Muscle layer of colon (tissue), 2 donors: Measurements from ENCODE around the gene SEZ6.

ENCODE experiments used
- H3K27ac ChIP-seq: one replicate; pipeline ENCODE4 v1.7.0; 2013; ENCODE audit warnings: low read depth, mild to moderate bottlenecking, low read length, moderate library complexity
- H3K27me3 ChIP-seq, 2 donors: one replicate each; pipeline ENCODE4 v1.7.0; 2013; ENCODE audit warnings: low read length in 2 of 2, mild to moderate bottlenecking in 2 of 2; ENCODE audit not compliant: insufficient read depth in 2 of 2, control insufficient read depth in 1 of 2
- H3K36me3 ChIP-seq: one replicate; pipeline ENCODE4 v1.7.0; 2013; ENCODE audit warnings: mild to moderate bottlenecking, low read length; ENCODE audit not compliant: insufficient read depth
- H3K4me1 ChIP-seq: one replicate; pipeline ENCODE4 v1.7.0; 2013; ENCODE audit warnings: mild to moderate bottlenecking, low read length; ENCODE audit not compliant: insufficient read depth
- H3K4me3 ChIP-seq, 2 donors: one replicate each; pipeline ENCODE4 v1.7.0; 2013; ENCODE audit warnings: low read length in 2 of 2, low read depth in 1 of 2, mild to moderate bottlenecking in 1 of 2, moderate library complexity in 1 of 2
- H3K9ac ChIP-seq: one replicate; pipeline ENCODE4 v1.7.0; 2013; ENCODE audit warnings: low read length
- H3K9me3 ChIP-seq: one replicate; pipeline ENCODE4 v1.7.0; 2013; ENCODE audit warnings: mild to moderate bottlenecking, low read length
- donor health status: abdominal sarcoma.
- donor health status: Adenocarcinoma of cecum.

The SEZ6 gene

GRCh38 chr17:29012535-29012934 is 6.7 kb upstream of the SEZ6 start:
- Histone ChIP-seq H3K4me3 (no peak overlapping the region), H3K9ac (no peak overlapping the region), H3K27ac (no peak overlapping the region), H3K36me3 (no peaks in the 10 kb centered on the region), H3K4me1 (no peaks in the 10 kb centered on the region), H3K27me3 (no peaks in the 10 kb centered on the region), H3K9me3 (no peaks in the 10 kb centered on the region)

- no peak overlapping the region for H3K9ac ChIP-seq
- no peaks in the 10 kb centered on the region for H3K4me1 ChIP-seq
- H3K27ac ChIP-seq: no peak overlapping the region
- no peaks in the 10 kb centered on the region for H3K36me3 ChIP-seq
- no peaks in the 10 kb centered on the region for H3K9me3 ChIP-seq
- peaks cover 4 to 15% of the 10 kb centered on the region in 2 donors for H3K27me3 ChIP-seq
- no peak overlapping the region for H3K4me3 ChIP-seq
These were observed 4.8 kb upstream of the SEZ6 start for GRCh38 chr17:29010586-29010985.

- no peaks in the 10 kb centered on the region for H3K9me3 ChIP-seq
- no peaks in the 10 kb centered on the region for H3K36me3 ChIP-seq
- H3K9ac ChIP-seq: no peak overlapping the region
- no peak overlapping the region for H3K4me3 ChIP-seq
- no peaks in the 10 kb centered on the region for H3K4me1 ChIP-seq
- peaks cover 4 to 18% of the 10 kb centered on the region in 2 donors for H3K27me3 ChIP-seq
- no peak overlapping the region for H3K27ac ChIP-seq
These were observed 4.3 kb upstream of the SEZ6 start for GRCh38 chr17:29010129-29010528.

- Histone ChIP-seq H3K4me1 (no peaks in the 10 kb centered on the region), H3K4me3 (no peak overlapping the region), H3K27me3 (peaks cover 18 to 33% of the 10 kb centered on the region in 2 donors)
These were observed 2.8 kb upstream of the SEZ6 start for GRCh38 chr17:29008591-29008990.

GRCh38 chr17:29007860-29008455 is 2.1 kb upstream of the SEZ6 start:
- Histone ChIP-seq H3K27me3 (peaks cover 18 to 40% of the 10 kb centered on the region in 2 donors), H3K27ac (no peak overlapping the region), H3K9ac (no peak overlapping the region), H3K4me3 (no peak overlapping the region), H3K4me1 (no peaks in the 10 kb centered on the region), H3K9me3 (no peaks in the 10 kb centered on the region), H3K36me3 (no peaks in the 10 kb centered on the region)

More at GRCh38 chr17:29008591-29008990, 2.8 kb upstream of the SEZ6 start:
- Histone ChIP-seq H3K36me3 (no peaks in the 10 kb centered on the region), H3K9ac (no peak overlapping the region), H3K27ac (no peak overlapping the region), H3K9me3 (no peaks in the 10 kb centered on the region)

- Histone ChIP-seq H3K9ac (no peak overlapping the region), H3K27me3 (peaks cover 18 to 41% of the 10 kb centered on the region in 2 donors), H3K27ac (no peak overlapping the region), H3K9me3 (no peaks in the 10 kb centered on the region), H3K4me1 (no peaks in the 10 kb centered on the region), H3K4me3 (no peak overlapping the region), H3K36me3 (no peaks in the 10 kb centered on the region)
These were observed 1.6 kb upstream of the SEZ6 start for GRCh38 chr17:29007456-29007855.

- Histone ChIP-seq H3K9ac (no peak overlapping the region), H3K4me1 (no peaks in the 10 kb centered on the region), H3K4me3 (no peak overlapping the region), H3K27ac (no peak overlapping the region), H3K36me3 (no peaks in the 10 kb centered on the region), H3K9me3 (no peaks in the 10 kb centered on the region), H3K27me3 (peaks cover 18 to 46% of the 10 kb centered on the region in 2 donors)
These were observed 1.6 kb downstream of the SEZ6 start for GRCh38 chr17:29004081-29004692.

- Histone ChIP-seq H3K4me3 (no peak overlapping the region), H3K27me3 (peaks cover 18 to 46% of the 10 kb centered on the region in 2 donors), H3K27ac (no peak overlapping the region), H3K9me3 (no peaks in the 10 kb centered on the region), H3K9ac (no peak overlapping the region), H3K36me3 (no peaks in the 10 kb centered on the region), H3K4me1 (no peaks in the 10 kb centered on the region)
These were observed 2.5 kb downstream of the SEZ6 start for GRCh38 chr17:29003289-29003688.

GRCh38 chr17:29002811-29003210 is 3.0 kb downstream of the SEZ6 start:
- Histone ChIP-seq H3K36me3 (no peaks in the 10 kb centered on the region), H3K27me3 (peaks cover 18 to 46% of the 10 kb centered on the region in 2 donors), H3K4me1 (no peaks in the 10 kb centered on the region), H3K27ac (no peak overlapping the region), H3K4me3 (no peak overlapping the region), H3K9me3 (no peaks in the 10 kb centered on the region), H3K9ac (no peak overlapping the region)

GRCh38 chr17:29000973-29001372 is 4.9 kb downstream of the SEZ6 start:
- H3K4me1 ChIP-seq: no peaks in the 10 kb centered on the region
- H3K27ac ChIP-seq: no peak overlapping the region
- H3K36me3 ChIP-seq: no peaks in the 10 kb centered on the region
- H3K9ac ChIP-seq: no peak overlapping the region
- H3K4me3 ChIP-seq: no peak overlapping the region
- H3K27me3 ChIP-seq: peaks cover 14 to 32% of the 10 kb centered on the region in 2 donors
- no peaks in the 10 kb centered on the region for H3K9me3 ChIP-seq

GRCh38 chr17:28999206-28999605 is 6.6 kb downstream of the SEZ6 start:
- H3K4me3 ChIP-seq: no peak overlapping the region
- no peaks in the 10 kb centered on the region for H3K36me3 ChIP-seq
- H3K9me3 ChIP-seq: no peaks in the 10 kb centered on the region
- H3K27me3 ChIP-seq: peaks cover 6 to 19% of the 10 kb centered on the region in 2 donors
- H3K27ac ChIP-seq: no peak overlapping the region
- no peak overlapping the region for H3K9ac ChIP-seq
- H3K4me1 ChIP-seq: no peaks in the 10 kb centered on the region

GRCh38 chr17:28997806-28998205 is 8.0 kb downstream of the SEZ6 start:
- Histone ChIP-seq H3K4me3 (no peak overlapping the region), H3K4me1 (no peaks in the 10 kb centered on the region), H3K36me3 (no peaks in the 10 kb centered on the region), H3K9ac (no peak overlapping the region), H3K27ac (no peak overlapping the region), H3K9me3 (no peaks in the 10 kb centered on the region), H3K27me3 (peaks cover 0 to 7% of the 10 kb centered on the region in 2 donors)
